ENCODE data around the gene GLB1L3.
"Not testable (repeated sequence)": the region's sequence is repeated elsewhere in the genome, so short reads cannot be mapped to it uniquely, and the experiment has no call there.

GLB1L3 gene

DNA sequence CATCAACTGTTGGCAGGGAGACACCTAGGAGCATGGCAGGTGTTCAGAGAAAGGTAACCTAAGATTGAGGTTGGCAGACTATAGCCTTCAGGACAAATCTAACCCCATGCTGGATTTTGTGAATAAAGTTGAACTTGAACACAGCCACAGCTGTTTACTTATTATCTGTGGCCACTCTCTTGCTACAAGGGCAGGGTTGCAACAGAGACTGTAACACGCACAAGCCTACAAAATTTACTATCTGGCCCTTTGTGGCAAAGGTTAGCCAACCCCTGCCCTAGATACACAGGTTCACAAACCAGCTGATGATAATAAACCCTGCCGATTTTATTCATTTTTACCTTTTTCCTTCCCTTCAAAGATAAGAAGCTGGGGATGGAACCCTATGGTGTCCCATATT lies 25.5 kb upstream of the GLB1L3 start:
- no peak for DNase-seq (ENCODE audit: low read depth)

DNA sequence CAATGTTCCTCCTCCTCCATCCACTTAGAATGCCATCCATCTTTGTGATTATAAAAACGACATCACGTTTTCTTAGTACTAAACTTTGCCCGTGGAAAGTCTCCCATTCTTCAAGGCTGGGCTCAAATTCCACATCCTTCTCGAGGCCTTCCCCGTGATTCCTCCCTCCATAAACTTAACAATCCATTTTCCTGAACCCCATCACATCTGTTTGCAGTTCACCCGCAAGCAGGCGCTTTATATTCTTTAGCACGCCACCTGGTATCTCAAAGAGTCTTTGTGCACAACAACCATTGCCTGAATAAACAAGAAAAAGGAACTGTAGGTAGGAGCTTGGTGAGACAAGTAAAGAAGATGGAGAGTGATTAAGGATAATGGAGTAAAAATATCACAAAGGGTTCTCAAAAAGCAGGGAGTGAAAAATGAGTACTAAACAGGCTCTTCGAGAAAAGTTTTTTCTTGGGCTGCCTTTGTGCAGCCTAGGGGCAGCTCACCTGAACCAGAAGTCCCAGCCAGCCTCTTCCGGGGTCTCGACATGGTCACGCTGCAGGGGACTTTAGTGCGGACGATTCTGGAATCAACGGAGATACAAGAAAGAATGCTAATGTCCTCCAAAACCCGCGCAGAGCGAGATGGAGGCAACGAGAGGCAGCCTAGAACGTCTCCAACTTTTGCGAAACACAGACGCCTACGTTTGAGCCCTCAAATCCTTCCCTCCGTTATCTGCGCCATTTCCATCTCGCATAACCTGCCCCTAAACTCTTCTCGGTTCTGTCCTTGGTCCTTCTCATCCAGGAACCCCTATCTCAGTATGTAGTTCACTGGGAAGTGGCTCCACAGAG lies 23.6 kb upstream of the GLB1L3 start:
- DNase-seq (ENCODE audit: low read depth): no peak

GRCh38 chr11:134253188-134253993 lies 22.8 kb upstream of the GLB1L3 start, which contains the start of the genes ACAD8 and THYN1:
Gene ACAD8, plus strand, starts transcription at chr11:134253568. Its CDS starts 33 bp downstream, at chr11:134253601.
Gene THYN1, minus strand, starts transcription at chr11:134253352. Its CDS starts 470 bp downstream, at chr11:134252882.
- DNase-seq (ENCODE audit: low read depth): peak; percentile 92

- DNase-seq (ENCODE audit: low read depth): no peak
Observed at GRCh38 chr11:134254433-134255183, 21.6 kb upstream of the GLB1L3 start.

DNA sequence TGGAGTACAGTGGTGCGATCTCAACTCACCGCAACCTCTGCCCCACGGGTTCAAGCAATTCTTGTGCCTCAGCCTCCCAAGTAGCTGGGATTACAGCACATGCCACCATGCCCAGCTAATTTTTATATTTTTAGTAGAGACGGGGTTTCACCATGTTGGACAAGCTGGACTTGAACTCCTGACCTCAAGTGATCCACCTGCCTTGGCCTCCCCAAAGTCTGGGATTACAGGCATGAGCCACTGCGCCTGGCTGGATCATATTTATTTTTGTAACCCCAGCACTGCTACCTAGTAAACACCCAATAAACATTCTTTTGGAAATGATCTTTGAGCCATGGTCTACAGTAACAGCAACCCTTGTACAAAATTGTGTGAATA lies 21.0 kb upstream of the GLB1L3 start:
- not testable (repeated sequence) for DNase-seq (ENCODE audit: low read depth)

DNA sequence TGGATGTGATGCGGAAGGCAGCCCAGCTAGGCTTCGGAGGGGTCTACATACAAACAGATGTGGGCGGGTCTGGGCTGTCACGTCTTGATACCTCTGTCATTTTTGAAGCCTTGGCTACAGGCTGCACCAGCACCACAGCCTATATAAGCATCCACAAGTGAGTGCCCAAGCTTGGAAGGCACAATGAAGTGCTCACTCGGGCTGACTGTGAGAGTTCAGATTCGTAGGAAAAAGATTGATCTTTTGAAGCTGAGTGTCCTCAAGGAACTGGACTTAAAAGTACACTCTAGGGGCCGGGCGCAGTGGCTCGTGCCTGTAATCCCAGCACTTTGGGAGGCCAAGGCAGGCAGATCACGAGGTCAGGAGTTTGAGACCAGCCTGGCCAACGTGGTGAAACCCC lies 19.1 kb upstream of the GLB1L3 start:
- DNase-seq (ENCODE audit: low read depth): no peak

DNA sequence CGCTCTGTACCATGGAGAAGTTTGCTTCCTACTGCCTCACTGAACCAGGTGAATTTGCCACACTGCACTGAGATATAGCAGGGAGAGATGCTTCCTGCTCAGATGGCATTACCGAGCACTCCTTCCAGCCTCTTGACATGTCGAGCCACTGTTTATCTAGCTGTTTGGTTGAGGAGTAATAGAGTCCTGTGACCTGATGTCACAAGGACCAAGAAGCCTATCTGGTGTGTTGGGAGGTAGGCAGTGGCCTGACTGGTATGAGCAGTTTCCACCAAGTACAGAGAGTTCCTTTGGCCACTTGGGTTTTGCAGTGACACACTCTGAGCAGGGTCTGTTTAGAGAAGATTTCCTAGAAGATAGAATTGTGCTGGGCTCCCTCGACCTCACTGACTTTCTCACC lies 17.6 kb upstream of the GLB1L3 start:
- DNase-seq (ENCODE audit: low read depth): no peak

DNA sequence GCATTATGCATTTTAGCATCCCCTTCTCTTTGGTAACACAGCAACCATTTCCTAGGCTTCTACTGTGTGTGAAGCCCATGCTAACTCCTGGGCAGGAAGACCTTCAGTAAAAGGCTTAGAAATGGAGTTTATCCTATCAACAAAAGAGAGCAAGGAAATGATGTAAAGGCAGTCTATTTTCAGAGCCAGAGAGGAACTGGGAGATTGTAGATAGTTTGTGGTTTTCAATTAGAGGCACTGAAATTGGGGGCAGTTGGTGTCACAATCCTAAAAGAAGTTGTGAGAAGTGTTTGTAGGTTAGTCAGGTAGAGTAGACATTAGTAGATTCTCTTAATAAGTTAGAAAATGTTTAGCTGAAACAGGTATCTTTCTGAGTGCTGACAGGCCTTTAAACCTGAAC lies 15.7 kb upstream of the GLB1L3 start:
- no peak for DNase-seq (ENCODE audit: low read depth)

DNA sequence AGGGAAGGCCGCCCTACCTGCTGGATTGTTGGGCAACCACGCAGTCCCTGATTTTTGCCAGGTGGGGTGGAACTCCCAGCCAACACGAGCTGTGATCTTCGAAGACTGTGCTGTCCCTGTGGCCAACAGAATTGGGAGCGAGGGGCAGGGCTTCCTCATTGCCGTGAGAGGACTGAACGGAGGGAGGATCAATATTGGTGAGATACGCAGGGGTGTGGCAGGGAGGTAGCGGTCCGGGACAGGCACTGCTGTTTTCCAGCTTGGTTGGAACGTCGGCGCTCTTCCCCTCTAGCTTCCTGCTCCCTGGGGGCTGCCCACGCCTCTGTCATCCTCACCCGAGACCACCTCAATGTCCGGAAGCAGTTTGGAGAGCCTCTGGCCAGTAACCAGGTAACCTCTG lies 15.2 kb upstream of the GLB1L3 start:
- DNase-seq (ENCODE audit: low read depth): no peak

DNA sequence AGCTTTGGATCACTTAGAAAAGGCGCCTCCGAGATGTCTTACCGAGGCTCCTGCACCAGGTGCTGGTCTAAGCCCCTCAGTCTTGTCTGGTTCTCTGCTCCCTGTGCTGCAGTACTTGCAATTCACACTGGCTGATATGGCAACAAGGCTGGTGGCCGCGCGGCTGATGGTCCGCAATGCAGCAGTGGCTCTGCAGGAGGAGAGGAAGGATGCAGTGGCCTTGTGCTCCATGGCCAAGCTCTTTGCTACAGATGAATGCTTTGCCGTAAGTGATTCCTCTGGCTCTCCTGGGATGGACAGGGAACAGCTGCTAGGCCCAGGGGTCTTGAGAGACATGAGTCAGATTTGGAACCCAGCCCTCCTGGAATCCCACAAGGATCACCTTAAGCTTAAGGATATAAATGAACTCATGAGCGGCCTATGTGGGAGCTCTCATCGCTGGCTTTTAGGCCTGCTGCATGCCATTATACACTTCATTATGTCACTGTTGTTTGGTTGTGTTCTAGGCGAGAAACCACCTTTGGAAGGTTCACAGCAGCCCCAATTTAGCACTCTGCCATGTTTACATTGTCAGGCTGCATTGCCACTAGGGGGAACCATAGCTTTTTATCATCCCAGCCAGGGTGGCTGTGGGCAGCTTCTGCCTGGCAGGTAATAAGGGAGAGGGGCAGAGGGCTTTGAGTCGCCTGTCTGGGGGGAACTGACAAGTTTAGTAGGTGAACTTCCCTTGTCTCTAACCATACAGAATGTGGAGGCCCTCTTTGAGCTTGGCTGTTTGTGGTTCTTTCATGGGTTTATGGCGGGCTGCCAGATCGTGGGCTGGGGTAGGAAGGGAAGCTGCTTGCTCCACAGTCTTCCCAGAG lies 14.3 kb upstream of the GLB1L3 start:
- DNase-seq (ENCODE audit: low read depth): no peak

DNA sequence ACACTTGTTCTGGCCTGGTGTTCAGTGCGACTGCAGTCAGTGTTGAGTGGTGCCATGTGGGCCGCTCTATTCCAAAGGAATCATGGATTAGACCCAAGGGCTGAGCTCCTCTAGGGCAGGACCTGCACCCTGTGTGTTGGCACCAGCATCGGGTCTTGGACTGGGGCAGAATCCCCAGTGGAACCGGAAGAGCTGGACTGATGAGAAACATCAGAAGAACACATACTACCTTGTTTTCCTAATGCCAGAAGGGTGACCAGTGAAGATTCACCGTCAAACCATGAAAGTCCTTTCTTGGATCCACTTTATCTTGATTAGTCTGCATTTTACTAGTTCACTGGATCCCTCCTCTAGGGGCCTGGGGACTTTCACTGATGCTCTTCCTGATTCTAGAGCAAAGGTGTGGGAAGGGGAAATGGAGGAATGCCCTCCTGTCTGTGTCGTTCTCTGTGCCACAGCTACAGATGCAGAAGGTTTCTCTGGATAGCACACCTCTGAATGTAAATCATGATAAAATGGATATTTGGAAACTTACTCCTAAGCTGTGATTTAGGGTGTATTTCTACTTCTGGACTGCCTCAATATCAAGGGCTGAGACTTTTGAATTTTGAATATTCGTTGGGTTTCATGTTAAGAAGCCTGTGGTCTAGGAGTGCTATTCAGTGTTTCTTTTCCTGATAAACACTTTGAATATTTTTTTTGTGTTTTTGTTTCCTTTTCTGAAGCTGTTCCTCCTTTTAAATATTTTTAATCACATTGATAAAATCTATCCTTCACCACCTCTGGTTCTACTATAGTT lies 11.0 kb upstream of the GLB1L3 start:
- DNase-seq (ENCODE audit: low read depth): no peak

- DNase-seq (ENCODE audit: low read depth): no peak
Observed at GRCh38 chr11:134266440-134266839, 9.7 kb upstream of the GLB1L3 start.

GRCh38 chr11:134266841-134267251 lies 9.3 kb upstream of the GLB1L3 start:
- no peak for DNase-seq (ENCODE audit: low read depth)

GRCh38 chr11:134267461-134267860 lies 8.7 kb upstream of the GLB1L3 start:
- no peak for DNase-seq (ENCODE audit: low read depth)

DNA sequence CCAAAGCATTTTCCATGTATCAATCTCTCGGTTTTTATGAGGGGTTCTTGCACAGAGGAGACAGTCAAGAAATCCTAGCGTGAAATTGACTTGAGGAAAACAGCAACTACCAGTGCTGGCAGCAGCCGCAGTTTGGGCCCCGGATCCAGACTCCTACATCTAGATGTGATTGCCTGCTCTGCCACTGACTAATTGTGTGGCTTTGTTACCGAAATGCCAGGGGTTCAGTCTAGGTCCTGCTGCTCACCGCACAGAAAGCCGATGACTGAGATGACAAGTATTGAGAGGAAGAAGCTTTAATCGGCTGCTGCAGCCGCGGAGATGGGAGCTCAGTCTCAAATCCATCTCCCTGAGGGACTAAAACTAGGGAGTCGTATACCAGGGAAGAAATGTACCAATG lies 8.2 kb upstream of the GLB1L3 start:
- DNase-seq (ENCODE audit: low read depth): no peak

DNA sequence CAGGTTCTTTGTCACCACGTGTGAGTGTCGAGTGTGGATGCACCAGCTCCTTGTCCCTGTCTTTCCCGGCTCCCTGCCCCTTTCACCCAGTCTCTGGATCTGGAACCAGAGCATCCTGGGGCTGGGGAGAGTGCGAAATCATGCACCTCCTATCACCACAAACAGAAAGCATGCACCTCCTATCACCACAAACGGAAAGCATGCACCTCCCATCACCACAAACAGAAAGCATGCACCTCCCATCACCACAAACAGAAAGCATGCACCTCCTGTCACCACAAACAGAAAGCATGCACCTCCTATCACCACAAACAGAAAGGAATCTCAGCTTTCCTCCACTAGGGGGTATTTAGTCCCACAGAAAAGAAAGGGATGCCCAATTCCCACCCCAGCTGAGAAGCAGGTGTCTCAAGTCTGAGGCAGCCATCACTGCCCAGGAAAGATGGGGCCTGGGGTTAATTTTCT lies 5.9 kb upstream of the GLB1L3 start:
- no peak for DNase-seq (ENCODE audit: low read depth)

DNA sequence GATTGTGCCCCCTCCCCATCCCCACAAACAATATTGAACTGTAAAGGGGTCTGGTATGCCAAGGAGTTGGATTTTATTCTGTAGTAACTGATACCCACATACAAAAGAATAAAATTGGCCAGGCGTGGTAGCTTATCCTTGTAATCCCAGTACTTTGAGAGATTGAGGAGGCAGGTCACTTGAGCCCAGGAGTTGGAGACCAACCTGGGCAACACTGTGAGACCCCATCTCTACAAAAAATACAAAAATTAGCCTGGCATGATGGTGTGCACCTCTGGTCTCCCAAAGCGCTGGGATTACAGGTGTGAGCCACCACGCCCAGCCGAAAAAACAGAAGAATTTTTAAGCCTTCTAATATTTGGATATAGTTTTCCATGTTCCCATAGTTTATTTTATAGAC lies 4.2 kb upstream of the GLB1L3 start:
- no peak for DNase-seq (ENCODE audit: low read depth)

GRCh38 chr11:134272381-134273316 lies 3.5 kb upstream of the GLB1L3 start:
- DNase-seq (ENCODE audit: low read depth): no peak

DNA sequence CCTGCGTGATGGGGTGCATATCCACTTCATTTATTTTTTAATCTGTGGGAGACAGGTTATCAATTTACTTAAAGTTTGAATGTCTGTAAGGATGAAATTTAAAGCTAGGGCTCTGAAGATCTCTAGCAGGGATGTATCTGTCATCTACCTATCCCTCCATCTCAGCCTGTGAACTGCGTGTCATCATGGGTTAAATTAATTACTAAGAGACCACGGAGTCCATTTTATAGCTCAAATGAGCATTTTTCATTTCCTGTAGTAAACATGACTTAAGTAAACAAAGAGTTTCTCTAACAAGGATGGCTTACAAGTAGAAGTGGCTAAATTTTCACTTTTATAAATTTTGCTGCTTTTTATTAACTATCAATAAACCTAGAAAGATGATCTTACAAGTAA lies 2.9 kb upstream of the GLB1L3 start:
- no peak for DNase-seq (ENCODE audit: low read depth)

- no peak for DNase-seq (ENCODE audit: low read depth)
Observed at GRCh38 chr11:134275188-134275533, 1.0 kb upstream of the GLB1L3 start.
